Liver (tissue), 3 donors: Measurements from ENCODE around the gene HIC2.
"Not testable (repeated sequence)": the region's sequence is repeated elsewhere in the genome, so short reads cannot be mapped to it uniquely, and the experiment has no call there.

Experiments used
- FOXA1 ChIP-seq: IDR thresholded peaks from 2 replicates; pipeline ENCODE4 v1.6.1; 2016; ENCODE audit warnings: antibody characterized with exemption
- NR2F2 ChIP-seq: IDR thresholded peaks from 2 replicates; pipeline ENCODE4 v1.6.1; 2016; ENCODE audit warnings: antibody characterized with exemption
- RAD21 ChIP-seq, 2 donors: IDR thresholded peaks; 2 replicates each; pipeline ENCODE4 v1.6.1; 2016; ENCODE audit warnings: antibody characterized with exemption in 2 of 2, mild to moderate bottlenecking in 2 of 2
- RXRA ChIP-seq, 2 donors: IDR thresholded peaks; 2 replicates each; pipeline ENCODE4 v1.6.1; 2017 to 2018; ENCODE audit warnings: antibody characterized with exemption in 2 of 2, mild to moderate bottlenecking in 1 of 2
- SP1 ChIP-seq: IDR thresholded peaks from 2 replicates; pipeline ENCODE4 v1.6.1; 2018; ENCODE audit warnings: antibody characterized with exemption, mild to moderate bottlenecking
- TAF1 ChIP-seq: conservative IDR thresholded peaks from 2 replicates; pipeline ENCODE4 v1.6.1; 2016; ENCODE audit warnings: antibody characterized with exemption, mild to moderate bottlenecking
- YY1 ChIP-seq: IDR thresholded peaks from 2 replicates; pipeline ENCODE4 v1.6.1; 2016; ENCODE audit warnings: antibody characterized with exemption, mild to moderate bottlenecking
- TF ChIP-seq, protein P1 (sequence below): fragments of 150-350 bp; IDR thresholded peaks from 2 replicates; pipeline ENCODE4 v1.5.1; 2017; ENCODE audit warnings: improper control_type of control experiment, low read depth, low read length; ENCODE audit not compliant: missing input control
- TF ChIP-seq, protein P2 (sequence below): IDR thresholded peaks from 2 replicates; pipeline ENCODE4 v1.6.1; 2016; ENCODE audit warnings: antibody characterized with exemption, mild to moderate bottlenecking
- TF ChIP-seq, protein P3 (sequence below): IDR thresholded peaks from 2 replicates; pipeline ENCODE4 v1.6.1; 2016; ENCODE audit warnings: antibody characterized with exemption
- TF ChIP-seq, protein P4 (sequence below): IDR thresholded peaks from 2 replicates; pipeline ENCODE4 v1.6.1; 2016; ENCODE audit warnings: antibody characterized with exemption
- donor health status: healthy.
- donor health status: healthy.

DNA sequence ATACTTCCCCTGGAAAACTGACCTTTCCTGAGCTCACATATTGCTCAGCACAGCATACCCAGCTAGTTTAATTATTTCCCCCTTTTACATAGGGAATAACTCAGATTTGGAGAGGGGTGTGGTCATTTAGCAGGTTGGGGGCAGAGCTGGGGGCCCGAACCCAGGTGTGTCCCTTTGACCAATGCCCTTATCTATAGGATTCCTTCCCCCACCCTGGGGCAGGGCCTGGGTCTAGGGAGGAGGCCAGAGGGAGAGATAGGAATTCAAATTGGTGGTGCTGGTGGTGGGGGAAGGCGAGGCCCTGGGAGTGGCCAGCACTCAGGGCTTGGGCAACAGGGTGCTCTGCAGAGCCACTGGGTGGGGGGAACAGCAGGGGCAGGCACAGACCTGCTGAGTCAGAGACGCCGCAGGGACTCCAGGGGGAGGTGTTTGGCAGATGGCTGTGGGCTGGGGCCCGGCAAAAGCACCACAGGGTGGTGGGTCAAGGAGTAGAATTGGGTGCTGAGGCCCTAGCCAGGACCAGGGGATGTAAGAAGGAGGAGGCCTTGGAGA, 14.3 kb upstream of the HIC2 start:
- TF ChIP-seq, protein P1, sequence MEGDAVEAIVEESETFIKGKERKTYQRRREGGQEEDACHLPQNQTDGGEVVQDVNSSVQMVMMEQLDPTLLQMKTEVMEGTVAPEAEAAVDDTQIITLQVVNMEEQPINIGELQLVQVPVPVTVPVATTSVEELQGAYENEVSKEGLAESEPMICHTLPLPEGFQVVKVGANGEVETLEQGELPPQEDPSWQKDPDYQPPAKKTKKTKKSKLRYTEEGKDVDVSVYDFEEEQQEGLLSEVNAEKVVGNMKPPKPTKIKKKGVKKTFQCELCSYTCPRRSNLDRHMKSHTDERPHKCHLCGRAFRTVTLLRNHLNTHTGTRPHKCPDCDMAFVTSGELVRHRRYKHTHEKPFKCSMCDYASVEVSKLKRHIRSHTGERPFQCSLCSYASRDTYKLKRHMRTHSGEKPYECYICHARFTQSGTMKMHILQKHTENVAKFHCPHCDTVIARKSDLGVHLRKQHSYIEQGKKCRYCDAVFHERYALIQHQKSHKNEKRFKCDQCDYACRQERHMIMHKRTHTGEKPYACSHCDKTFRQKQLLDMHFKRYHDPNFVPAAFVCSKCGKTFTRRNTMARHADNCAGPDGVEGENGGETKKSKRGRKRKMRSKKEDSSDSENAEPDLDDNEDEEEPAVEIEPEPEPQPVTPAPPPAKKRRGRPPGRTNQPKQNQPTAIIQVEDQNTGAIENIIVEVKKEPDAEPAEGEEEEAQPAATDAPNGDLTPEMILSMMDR, result not testable (repeated sequence)
- not testable (repeated sequence) for TF ChIP-seq RAD21 (IDR thresholded peaks at IDR 0.05); FOXA1; YY1; SP1; TAF1; NR2F2; RXRA (IDR thresholded peaks at IDR 0.05)
- TF ChIP-seq, protein P2, sequence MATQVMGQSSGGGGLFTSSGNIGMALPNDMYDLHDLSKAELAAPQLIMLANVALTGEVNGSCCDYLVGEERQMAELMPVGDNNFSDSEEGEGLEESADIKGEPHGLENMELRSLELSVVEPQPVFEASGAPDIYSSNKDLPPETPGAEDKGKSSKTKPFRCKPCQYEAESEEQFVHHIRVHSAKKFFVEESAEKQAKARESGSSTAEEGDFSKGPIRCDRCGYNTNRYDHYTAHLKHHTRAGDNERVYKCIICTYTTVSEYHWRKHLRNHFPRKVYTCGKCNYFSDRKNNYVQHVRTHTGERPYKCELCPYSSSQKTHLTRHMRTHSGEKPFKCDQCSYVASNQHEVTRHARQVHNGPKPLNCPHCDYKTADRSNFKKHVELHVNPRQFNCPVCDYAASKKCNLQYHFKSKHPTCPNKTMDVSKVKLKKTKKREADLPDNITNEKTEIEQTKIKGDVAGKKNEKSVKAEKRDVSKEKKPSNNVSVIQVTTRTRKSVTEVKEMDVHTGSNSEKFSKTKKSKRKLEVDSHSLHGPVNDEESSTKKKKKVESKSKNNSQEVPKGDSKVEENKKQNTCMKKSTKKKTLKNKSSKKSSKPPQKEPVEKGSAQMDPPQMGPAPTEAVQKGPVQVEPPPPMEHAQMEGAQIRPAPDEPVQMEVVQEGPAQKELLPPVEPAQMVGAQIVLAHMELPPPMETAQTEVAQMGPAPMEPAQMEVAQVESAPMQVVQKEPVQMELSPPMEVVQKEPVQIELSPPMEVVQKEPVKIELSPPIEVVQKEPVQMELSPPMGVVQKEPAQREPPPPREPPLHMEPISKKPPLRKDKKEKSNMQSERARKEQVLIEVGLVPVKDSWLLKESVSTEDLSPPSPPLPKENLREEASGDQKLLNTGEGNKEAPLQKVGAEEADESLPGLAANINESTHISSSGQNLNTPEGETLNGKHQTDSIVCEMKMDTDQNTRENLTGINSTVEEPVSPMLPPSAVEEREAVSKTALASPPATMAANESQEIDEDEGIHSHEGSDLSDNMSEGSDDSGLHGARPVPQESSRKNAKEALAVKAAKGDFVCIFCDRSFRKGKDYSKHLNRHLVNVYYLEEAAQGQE, result not testable (repeated sequence)
- TF ChIP-seq, protein P3, sequence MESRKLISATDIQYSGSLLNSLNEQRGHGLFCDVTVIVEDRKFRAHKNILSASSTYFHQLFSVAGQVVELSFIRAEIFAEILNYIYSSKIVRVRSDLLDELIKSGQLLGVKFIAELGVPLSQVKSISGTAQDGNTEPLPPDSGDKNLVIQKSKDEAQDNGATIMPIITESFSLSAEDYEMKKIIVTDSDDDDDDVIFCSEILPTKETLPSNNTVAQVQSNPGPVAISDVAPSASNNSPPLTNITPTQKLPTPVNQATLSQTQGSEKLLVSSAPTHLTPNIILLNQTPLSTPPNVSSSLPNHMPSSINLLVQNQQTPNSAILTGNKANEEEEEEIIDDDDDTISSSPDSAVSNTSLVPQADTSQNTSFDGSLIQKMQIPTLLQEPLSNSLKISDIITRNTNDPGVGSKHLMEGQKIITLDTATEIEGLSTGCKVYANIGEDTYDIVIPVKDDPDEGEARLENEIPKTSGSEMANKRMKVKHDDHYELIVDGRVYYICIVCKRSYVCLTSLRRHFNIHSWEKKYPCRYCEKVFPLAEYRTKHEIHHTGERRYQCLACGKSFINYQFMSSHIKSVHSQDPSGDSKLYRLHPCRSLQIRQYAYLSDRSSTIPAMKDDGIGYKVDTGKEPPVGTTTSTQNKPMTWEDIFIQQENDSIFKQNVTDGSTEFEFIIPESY, result not testable (repeated sequence)
- TF ChIP-seq, protein P4, sequence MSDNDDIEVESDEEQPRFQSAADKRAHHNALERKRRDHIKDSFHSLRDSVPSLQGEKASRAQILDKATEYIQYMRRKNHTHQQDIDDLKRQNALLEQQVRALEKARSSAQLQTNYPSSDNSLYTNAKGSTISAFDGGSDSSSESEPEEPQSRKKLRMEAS, result not testable (repeated sequence)
